GM12872 (cell line): Measurements from ENCODE around the gene TREH.

Experiments
- CTCF ChIP-seq: IDR thresholded peaks from 3 replicates; pipeline ENCODE4 v1.5.1; 2011; ENCODE audit warnings: low read depth, mild to moderate bottlenecking, low read length, moderate library complexity; ENCODE audit not compliant: insufficient read depth

The TREH gene

GRCh38 chr11:118655486-118656190, 23.8 kb downstream of the TREH start:
- no peak for TF ChIP-seq CTCF

- no peak for TF ChIP-seq CTCF
Observed at GRCh38 chr11:118653684-118654390, 25.6 kb downstream of the TREH start.

- TF ChIP-seq CTCF: no peak
Observed at GRCh38 chr11:118652681-118653181, 26.7 kb downstream of the TREH start.

- TF ChIP-seq CTCF: no peak
Observed at GRCh38 chr11:118651820-118652219, 27.6 kb downstream of the TREH start.

GRCh38 chr11:118650366-118650765, 29.1 kb downstream of the TREH start:
- no peak for TF ChIP-seq CTCF

- no peak for TF ChIP-seq CTCF
Observed at GRCh38 chr11:118649941-118650340, 29.5 kb downstream of the TREH start.

- TF ChIP-seq CTCF: no peak
Observed at GRCh38 chr11:118648291-118648690, 31.2 kb downstream of the TREH start.
